ENCODE results near the gene PDAP1.

DNA sequence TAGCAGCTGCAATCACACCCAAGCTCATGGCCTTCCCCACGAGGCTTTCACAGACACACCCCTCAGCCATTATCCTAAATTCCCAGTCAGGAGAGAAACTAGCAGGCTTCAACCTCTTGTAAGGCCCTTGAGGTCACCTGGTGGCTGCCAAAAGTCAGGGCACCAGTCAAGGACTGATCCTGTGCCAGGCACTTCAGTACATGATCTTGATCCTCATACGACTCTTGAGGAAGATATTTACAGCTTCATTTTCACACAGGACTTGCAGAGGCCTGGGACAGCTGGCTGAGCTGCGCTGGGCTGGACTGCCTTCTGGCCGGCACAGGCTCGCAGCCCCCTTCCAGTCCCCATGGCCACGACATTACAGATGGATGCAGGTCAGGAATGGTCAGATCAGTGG, 8.8 kb downstream of the PDAP1 start:
- TF ChIP-seq POLR2AphosphoS5 (IDR thresholded peaks at IDR 0.05; ENCODE audit: borderline replicate concordance, low read depth, low read length) (no peak), EZH2 (IDR thresholded peaks at IDR 0.05) (no peak), FOXP2 (optimal IDR thresholded peaks at IDR 0.05; ENCODE audit: control extremely low read depth, extremely low read length, insufficient read depth) (no peak)
